ENCODE data around the gene BCL11B. TPM values are rescaled to one million over a fixed set of nuclear protein-coding genes. Genes with fewer than 3 reads are reported as not detected.

The BCL11B gene
- total and polyA plus RNA-seq, 2 donors (not counting 1 experiment from before 2014, with no cell fraction given): under 0.01 TPM; not detected in 1

- Histone ChIP-seq H3K4me3 (replicated peaks in 1 of 4; ENCODE audit: control extremely low read depth in 1 of 4, insufficient read depth in 1 of 4, low read depth in 3 of 4, low read length in 4 of 4) (no peak overlapping the region), H3K9me3 (ENCODE audit: control insufficient read depth, insufficient read depth, low read depth, low read length) (no peaks in the 10 kb centered on the region), H3K27me3 (ENCODE audit: control insufficient read depth, insufficient read depth, low read length) (peaks cover 5% of the 10 kb centered on the region), H3K79me2 (ENCODE audit: control insufficient read depth, insufficient read depth, low read length) (no peaks in the 10 kb centered on the region), H3K27ac (ENCODE audit: insufficient read depth, low read length) (no peak overlapping the region), H4K20me1 (ENCODE audit: control insufficient read depth, extremely low read depth, insufficient read depth, low read length) (no peaks in the 10 kb centered on the region), H3K4me1 (ENCODE audit: control insufficient read depth, extremely low read depth, insufficient read depth, low read length) (no peaks in the 10 kb centered on the region), H3K4me2 (ENCODE audit: extremely low read depth, insufficient read depth, low read length) (no peak overlapping the region), H3K9ac (ENCODE audit: insufficient read depth, low read length) (no peak overlapping the region), H2AFZ (ENCODE audit: low read length) (no peak overlapping the region), H3K36me3 (ENCODE audit: control insufficient read depth, insufficient read depth, low read length) (no peaks in the 10 kb centered on the region)
- no peak for DNase-seq (ENCODE audit: low read depth in 2 of 2)
- no peak for TF ChIP-seq EZH2 (IDR thresholded peaks at IDR 0.05; ENCODE audit: low read length, missing control alignments)
- no peak for TF ChIP-seq CTCF (conservative IDR thresholded peaks at IDR 0.05 in 1 of 2, IDR thresholded peaks at IDR 0.05 in 1 of 2; ENCODE audit: low read depth in 1 of 2, low read length in 2 of 2)
These were observed 27.6 kb downstream of the BCL11B start for GRCh38 chr14:99244367-99244901.

GRCh38 chr14:99242816-99243721 lies 28.9 kb downstream of the BCL11B start:
- H3K27me3 ChIP-seq (ENCODE audit: control insufficient read depth, insufficient read depth, low read length): peaks cover 5% of the 10 kb centered on the region
- no peak overlapping the region for H3K4me3 ChIP-seq (replicated peaks in 1 of 4; ENCODE audit: control extremely low read depth in 1 of 4, insufficient read depth in 1 of 4, low read depth in 3 of 4, low read length in 4 of 4)
- TF ChIP-seq EZH2 (IDR thresholded peaks at IDR 0.05; ENCODE audit: low read length, missing control alignments) (no peak), CTCF (conservative IDR thresholded peaks at IDR 0.05 in 1 of 2, IDR thresholded peaks at IDR 0.05 in 1 of 2; ENCODE audit: low read depth in 1 of 2, low read length in 2 of 2) (no peak)
- DNase-seq (ENCODE audit: low read depth in 2 of 2): no peak
- H3K27ac ChIP-seq (ENCODE audit: insufficient read depth, low read length): no peak overlapping the region
- H3K36me3 ChIP-seq (ENCODE audit: control insufficient read depth, insufficient read depth, low read length): no peaks in the 10 kb centered on the region
- no peak overlapping the region for H3K4me2 ChIP-seq (ENCODE audit: extremely low read depth, insufficient read depth, low read length)
- no peaks in the 10 kb centered on the region for H4K20me1 ChIP-seq (ENCODE audit: control insufficient read depth, extremely low read depth, insufficient read depth, low read length)
- H3K79me2 ChIP-seq (ENCODE audit: control insufficient read depth, insufficient read depth, low read length): no peaks in the 10 kb centered on the region
- H3K9me3 ChIP-seq (ENCODE audit: control insufficient read depth, insufficient read depth, low read depth, low read length): no peaks in the 10 kb centered on the region
- H2AFZ ChIP-seq (ENCODE audit: low read length): no peak overlapping the region
- H3K4me1 ChIP-seq (ENCODE audit: control insufficient read depth, extremely low read depth, insufficient read depth, low read length): no peaks in the 10 kb centered on the region
- no peak overlapping the region for H3K9ac ChIP-seq (ENCODE audit: insufficient read depth, low read length)

- TF ChIP-seq EZH2 (IDR thresholded peaks at IDR 0.05; ENCODE audit: low read length, missing control alignments) (no peak), CTCF (conservative IDR thresholded peaks at IDR 0.05 in 1 of 2, IDR thresholded peaks at IDR 0.05 in 1 of 2; ENCODE audit: low read depth in 1 of 2, low read length in 2 of 2) (no peak)
- Histone ChIP-seq H3K9ac (ENCODE audit: insufficient read depth, low read length) (no peak overlapping the region), H3K27ac (ENCODE audit: insufficient read depth, low read length) (no peak overlapping the region), H2AFZ (ENCODE audit: low read length) (no peak overlapping the region), H3K4me3 (replicated peaks in 1 of 4; ENCODE audit: control extremely low read depth in 1 of 4, insufficient read depth in 1 of 4, low read depth in 3 of 4, low read length in 4 of 4) (no peak overlapping the region), H3K9me3 (ENCODE audit: control insufficient read depth, insufficient read depth, low read depth, low read length) (no peaks in the 10 kb centered on the region), H3K36me3 (ENCODE audit: control insufficient read depth, insufficient read depth, low read length) (no peaks in the 10 kb centered on the region), H3K27me3 (ENCODE audit: control insufficient read depth, insufficient read depth, low read length) (no peaks in the 10 kb centered on the region), H3K4me1 (ENCODE audit: control insufficient read depth, extremely low read depth, insufficient read depth, low read length) (no peaks in the 10 kb centered on the region), H3K79me2 (ENCODE audit: control insufficient read depth, insufficient read depth, low read length) (no peaks in the 10 kb centered on the region), H4K20me1 (ENCODE audit: control insufficient read depth, extremely low read depth, insufficient read depth, low read length) (no peaks in the 10 kb centered on the region), H3K4me2 (ENCODE audit: extremely low read depth, insufficient read depth, low read length) (no peak overlapping the region)
- DNase-seq (ENCODE audit: low read depth in 2 of 2): no peak
These were observed 29.8 kb downstream of the BCL11B start for GRCh38 chr14:99242238-99242637.
